NT2/D1 (cell line): ENCODE data around the gene DLG3.

ENCODE experiments used
- SUZ12 ChIP-seq: IDR thresholded peaks from 2 replicates; pipeline ENCODE4 v1.6.1; 2011; ENCODE audit not compliant: insufficient read length, insufficient read depth; ENCODE audit errors: extremely low read depth
- YY1 ChIP-seq: IDR thresholded peaks from 2 replicates; pipeline ENCODE4 v1.6.1; 2011; ENCODE audit not compliant: insufficient read length, insufficient read depth
- ZNF274 ChIP-seq: IDR thresholded peaks from 2 replicates; pipeline ENCODE4 v1.6.1; 2011; ENCODE audit warnings: mild to moderate bottlenecking, low read depth, low read length

GRCh38 chrX:70436343-70436742, 8.3 kb upstream of the DLG3 start:
- no peak for TF ChIP-seq ZNF274
- no peak for TF ChIP-seq YY1
- no peak for TF ChIP-seq SUZ12
